ENCODE measurements around the gene GTPBP3.

GRCh38 chr19:17379221-17379631 is 41.9 kb downstream of the GTPBP3 start:
- TF ChIP-seq CTCF (conservative IDR thresholded peaks at IDR 0.05 in 1 of 2, IDR thresholded peaks at IDR 0.05 in 1 of 2; ENCODE audit: extremely low read depth in 1 of 2, insufficient read depth in 1 of 2, low read depth in 1 of 2, low read length in 2 of 2) = no peak
- no peak for TF ChIP-seq EZH2 (IDR thresholded peaks at IDR 0.05; ENCODE audit: borderline replicate concordance, low read length)

Data from mammary epithelial cell (primary cell).